NCI-H1105 (cell line): ENCODE measurements around the gene LIMA1.

Source experiments
- DNase-seq: peaks from one replicate; lab custom pipeline; 2025; lab: John Stamatoyannopoulos, UW

LIMA1 gene

GRCh38 chr12:50129290-50129689 lies 154.0 kb downstream of the LIMA1 start:
- DNase-seq = no peak

GRCh38 chr12:50127546-50127945 lies 155.8 kb downstream of the LIMA1 start:
- peak; percentile 4 for DNase-seq
